Stimulated activated CD4-positive, alpha-beta T cell treated with anti-CD3 and anti-CD28 coated beads, Interleukin-4, amount 100 ng/mL, for 4 hours (primary cell): ENCODE data around the gene TMEM60.
"Not testable (repeated sequence)": the region's sequence is repeated elsewhere in the genome, so short reads cannot be mapped to it uniquely, and the experiment has no call there.

ENCODE experiments used
- DNase-seq, 2 experiments: peaks; one replicate each; pipeline ENCODE4 v3.0.0-alpha.2; 2020

Gene TMEM60

GRCh38 chr7:77798394-77799077 is at the start of gene TMEM60, which contains the start of gene PHTF2:
TSS of gene TMEM60 (minus strand) at chr7:77798434. CDS start at chr7:77794373, 4,061 bp downstream.
TSS of gene PHTF2 (plus strand) at chr7:77798773.
- DNase-seq, result peak; percentile 88 to 93

- no peak for DNase-seq
These were observed 48.3 kb upstream of the TMEM60 start for GRCh38 chr7:77846317-77847092.

GRCh38 chr7:77843194-77843593 is 45.0 kb upstream of the TMEM60 start:
- DNase-seq, result no peak

- DNase-seq, result no peak
These were observed 41.7 kb upstream of the TMEM60 start for GRCh38 chr7:77839919-77840318.

- no peak for DNase-seq
These were observed 40.8 kb upstream of the TMEM60 start for GRCh38 chr7:77838929-77839491.

- no peak for DNase-seq
These were observed 39.7 kb upstream of the TMEM60 start for GRCh38 chr7:77837966-77838365.

- no peak for DNase-seq
These were observed 39.0 kb upstream of the TMEM60 start for GRCh38 chr7:77837275-77837674.

GRCh38 chr7:77836425-77836824 is 38.2 kb upstream of the TMEM60 start:
- not testable (repeated sequence) for DNase-seq

GRCh38 chr7:77833136-77833535 is 34.9 kb upstream of the TMEM60 start:
- no peak for DNase-seq

GRCh38 chr7:77831953-77832352 is 33.7 kb upstream of the TMEM60 start:
- no peak for DNase-seq

- DNase-seq, result no peak
These were observed 33.2 kb upstream of the TMEM60 start for GRCh38 chr7:77831481-77831880.

GRCh38 chr7:77830649-77831355 is 32.6 kb upstream of the TMEM60 start:
- DNase-seq, result no peak

- DNase-seq, result no peak
These were observed 29.8 kb upstream of the TMEM60 start for GRCh38 chr7:77827999-77828398.

GRCh38 chr7:77826300-77826699 is 28.1 kb upstream of the TMEM60 start:
- DNase-seq, result no peak

GRCh38 chr7:77825131-77825530 is 26.9 kb upstream of the TMEM60 start:
- no peak for DNase-seq

- DNase-seq, result no peak
These were observed 26.4 kb upstream of the TMEM60 start for GRCh38 chr7:77824636-77825035.

GRCh38 chr7:77823787-77824186 is 25.6 kb upstream of the TMEM60 start:
- no peak for DNase-seq

- DNase-seq, result no peak
These were observed 24.0 kb upstream of the TMEM60 start for GRCh38 chr7:77822269-77822668.

- no peak for DNase-seq
These were observed 22.7 kb upstream of the TMEM60 start for GRCh38 chr7:77820967-77821366.

GRCh38 chr7:77819021-77819420 is 20.8 kb upstream of the TMEM60 start:
- DNase-seq, result no peak

- DNase-seq, result no peak
These were observed 14.9 kb upstream of the TMEM60 start for GRCh38 chr7:77813180-77813579.

- no peak for DNase-seq
These were observed 14.1 kb upstream of the TMEM60 start for GRCh38 chr7:77812290-77812685.
